Heart left ventricle (tissue), 16 donors: ENCODE data around the gene RNF40. TPM values are rescaled to one million over a fixed set of nuclear protein-coding genes. Genes with fewer than 3 reads are reported as not detected.

Source experiments
- ATAC-seq, 4 donors: fragments of 200-7000 bp; cut with Tn5 transposase; one replicate each; pipeline ENCODE4 v1.9.1; 2020 to 2022; ENCODE audit warnings: moderate library complexity in 4 of 4, mild to moderate bottlenecking in 3 of 4, moderate number of reproducible peaks in 1 of 4
- DNase-seq, 5 donors: peaks; one replicate each; pipeline ENCODE4 v3.0.0-alpha.2; 2020
- H3K27ac ChIP-seq, 12 donors: fragments of 200-600 bp; sonication (generic) in 4 of 12; one replicate each; pipeline versions ENCODE4 v1.5.0 to v1.8.0; 2016 to 2022; ENCODE audit warnings: mild to moderate bottlenecking in 2 of 12
- H3K27me3 ChIP-seq, 9 donors: fragments of 200-600 bp; sonication (generic) in 2 of 9; one replicate each; pipeline versions ENCODE4 v1.5.1 to v1.8.0; 2016 to 2022; ENCODE audit warnings: mild to moderate bottlenecking in 3 of 9
- H3K36me3 ChIP-seq, 9 donors: fragments of 200-600 bp; sonication (generic) in 2 of 9; one replicate each; pipeline versions ENCODE4 v1.5.0 to v1.8.0; 2018 to 2022; ENCODE audit warnings: mild to moderate bottlenecking in 2 of 9
- H3K4me1 ChIP-seq, 12 donors: fragments of 200-600 bp; sonication (generic) in 4 of 12; one replicate each; pipeline versions ENCODE4 v1.5.0 to v1.8.0; 2016 to 2022; ENCODE audit warnings: mild to moderate bottlenecking in 3 of 12
- H3K4me3 ChIP-seq, 12 donors: fragments of 200-600 bp; sonication (generic) in 4 of 12; one replicate each; pipeline versions ENCODE4 v1.5.0 to v1.8.0; 2017 to 2022; ENCODE audit warnings: mild to moderate bottlenecking in 9 of 12, moderate library complexity in 4 of 12
- H3K9me3 ChIP-seq, 12 donors: fragments of 200-600 bp; sonication (generic) in 4 of 12; one replicate each; pipeline versions ENCODE4 v1.5.0 to v1.8.0; 2016 to 2022; ENCODE audit warnings: mild to moderate bottlenecking in 1 of 12
- POLR2A ChIP-seq, 2 donors: fragments of 450-650 bp; IDR thresholded peaks; one replicate each; pipeline ENCODE4 v1.6.1; 2017; ENCODE audit warnings: antibody characterized with exemption in 2 of 2, mild to moderate bottlenecking in 2 of 2, moderate library complexity in 2 of 2
- WGBS, 4 donors: extraction: QIAGEN DNeasy Blood & Tissue Kit in 2 of 4; methylation state at CpG; one replicate each; pipeline versions ENCODE4 v1.1.5 to v1.1.7; 2013 to 2018; 5-methylcytosine and 5-hydroxymethylcytosine counted together
- intact Hi-C, 10 donors: fragments of 100-400 bp; cut with DNase I; formaldehyde crosslinking; loops; one replicate each; pipeline versions ENCODE4 v1.11.1 to v1.14.2; 2022
- polyA plus RNA-seq, 2 donors: library from polyadenylated mRNA; stranded (reverse); fragments of 200-250 nt; gene quantifications; one replicate each; pipeline ENCODE4 v1.2.3, GENCODE V29; 2013
- total RNA-seq, 9 donors: library from RNA; depleted of rRNA in 2 of 9; stranded (reverse); fragments of >200 nt in 2 of 9; fragmentation: NEBNext Ultra II Directional in 3 of 9; extraction: Animal tissue kit (Norgen Biotek cat#: 25700) in 3 of 9; gene quantifications; one replicate each; pipeline versions ENCODE4 v1.1.0 to v1.2.4, GENCODE V29; 2016 to 2023
- TF ChIP-seq, protein P1 (sequence below), 12 donors: fragments of 200-600 bp; sonication (generic) in 4 of 12; IDR thresholded peaks; one replicate each; pipeline versions ENCODE4 v1.5.0 to v1.8.0; 2018 to 2022; ENCODE audit warnings: antibody characterized with exemption in 12 of 12, mild to moderate bottlenecking in 5 of 12
- donor health status: ischemic (EF 13 %, LVEDD 7.1; RV severe dilation, severe dysfunction).
- donor health status: healthy with polysubstance abuse.
- donor health status: DM: no; HTN: yes; CAD: no.
- donor health status: DM: no; HTN: no; CAD: no.
- donor health status: ischemic (EF 25% LVEDD 6.9; RV normal size, moderate dysfunction).
- donor health status: ischemic (EF 25% LVEDD 5.7; RV mildly dilated, moderate dysfunction).
- donor health status: healthy.
- donor health status: DM: yes; HTN: yes; CAD: no.
- donor health status: ischemic (EF 35%, LVEDD 5.7; RV mildly dilated, moderate dysfunction).
- donor health status: nonischemic (EF 11% LVEDD 7.7; RV severe dilation, severe dysfunction).
- donor health status: DM: yes; HTN: yes; CAD: no.
- donor health status: PGD.
- donor health status: ischemic (EF 29% LVEDD 5.4; RV normal size, mild dysfunction).
- donor health status: nonischemic (EF 23%, LVEDD 6.1; RV moderate dilation, normal function).

RNF40 gene
- total and polyA plus RNA-seq, 11 donors = 29.3 to 66.9 (median 50.3) TPM

DNA sequence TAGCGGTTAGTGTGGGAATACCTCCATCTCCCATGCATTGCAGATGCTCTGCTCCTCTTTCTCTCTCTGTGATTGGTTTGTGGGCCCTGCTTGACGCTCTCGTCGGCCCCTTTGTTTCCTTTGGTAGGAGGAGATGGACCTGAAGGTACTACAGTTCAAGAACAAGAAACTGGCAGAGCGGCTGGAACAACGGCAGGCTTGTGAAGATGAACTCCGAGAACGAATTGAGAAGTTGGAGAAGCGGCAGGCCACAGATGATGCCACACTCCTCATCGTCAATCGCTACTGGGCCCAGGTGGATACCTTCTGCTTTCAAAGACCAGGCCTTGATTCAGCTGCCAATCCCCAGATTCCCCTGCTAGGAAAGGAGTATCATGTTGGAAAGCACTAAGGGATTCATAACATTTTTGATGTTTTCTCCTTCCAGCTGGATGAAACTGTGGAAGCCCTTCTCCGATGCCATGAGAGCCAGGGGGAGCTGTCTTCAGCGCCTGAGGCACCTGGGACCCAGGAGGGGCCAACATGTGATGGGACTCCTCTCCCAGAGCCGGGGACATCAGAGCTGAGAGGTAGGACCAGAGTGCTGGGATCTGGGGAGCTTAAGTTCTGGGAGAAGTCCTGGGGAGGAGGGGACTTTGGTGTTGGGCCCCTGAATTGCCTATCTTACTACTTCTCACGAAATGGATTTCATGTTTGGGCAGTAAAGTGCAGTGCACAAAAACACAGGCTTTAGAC lies 1.0 kb downstream of the RNF40 start:
- H3K36me3 ChIP-seq = peaks cover 0 to 59% (median 53%) of the 10 kb centered on the region in 9 donors
- intact Hi-C loops = loop anchor here in 3 of 10 donors (2.0 to 5.0 kb wide), 4 partner anchors 14 to 66 kb away; partner anchors contain the start of genes PHKG2 (in 1 of the 3) and SRCAP (in 1 of the 3)
- H3K9me3 ChIP-seq = no peaks in the 10 kb centered on the region
- TF ChIP-seq, protein P1, sequence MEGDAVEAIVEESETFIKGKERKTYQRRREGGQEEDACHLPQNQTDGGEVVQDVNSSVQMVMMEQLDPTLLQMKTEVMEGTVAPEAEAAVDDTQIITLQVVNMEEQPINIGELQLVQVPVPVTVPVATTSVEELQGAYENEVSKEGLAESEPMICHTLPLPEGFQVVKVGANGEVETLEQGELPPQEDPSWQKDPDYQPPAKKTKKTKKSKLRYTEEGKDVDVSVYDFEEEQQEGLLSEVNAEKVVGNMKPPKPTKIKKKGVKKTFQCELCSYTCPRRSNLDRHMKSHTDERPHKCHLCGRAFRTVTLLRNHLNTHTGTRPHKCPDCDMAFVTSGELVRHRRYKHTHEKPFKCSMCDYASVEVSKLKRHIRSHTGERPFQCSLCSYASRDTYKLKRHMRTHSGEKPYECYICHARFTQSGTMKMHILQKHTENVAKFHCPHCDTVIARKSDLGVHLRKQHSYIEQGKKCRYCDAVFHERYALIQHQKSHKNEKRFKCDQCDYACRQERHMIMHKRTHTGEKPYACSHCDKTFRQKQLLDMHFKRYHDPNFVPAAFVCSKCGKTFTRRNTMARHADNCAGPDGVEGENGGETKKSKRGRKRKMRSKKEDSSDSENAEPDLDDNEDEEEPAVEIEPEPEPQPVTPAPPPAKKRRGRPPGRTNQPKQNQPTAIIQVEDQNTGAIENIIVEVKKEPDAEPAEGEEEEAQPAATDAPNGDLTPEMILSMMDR (IDR thresholded peaks at IDR 0.05) = no peak
- TF ChIP-seq POLR2A (IDR thresholded peaks at IDR 0.05) = no peak
- WGBS, 4 donors = 55 to 67% (median 65%) methylated on average over 15 of the region's 15 CpGs
- DNase-seq (no peak), ATAC-seq (no peak)
- H3K4me1 ChIP-seq = peaks cover 0 to 57% (median 36%) of the 10 kb centered on the region in 12 donors
- peak overlapping the region in 10 of 12 donors; percentile 86 to 97 (median 90) for H3K27ac ChIP-seq
- H3K4me3 ChIP-seq = peak overlapping the region; percentile 70 to 99 (median 92)
- no peaks in the 10 kb centered on the region for H3K27me3 ChIP-seq

DNA sequence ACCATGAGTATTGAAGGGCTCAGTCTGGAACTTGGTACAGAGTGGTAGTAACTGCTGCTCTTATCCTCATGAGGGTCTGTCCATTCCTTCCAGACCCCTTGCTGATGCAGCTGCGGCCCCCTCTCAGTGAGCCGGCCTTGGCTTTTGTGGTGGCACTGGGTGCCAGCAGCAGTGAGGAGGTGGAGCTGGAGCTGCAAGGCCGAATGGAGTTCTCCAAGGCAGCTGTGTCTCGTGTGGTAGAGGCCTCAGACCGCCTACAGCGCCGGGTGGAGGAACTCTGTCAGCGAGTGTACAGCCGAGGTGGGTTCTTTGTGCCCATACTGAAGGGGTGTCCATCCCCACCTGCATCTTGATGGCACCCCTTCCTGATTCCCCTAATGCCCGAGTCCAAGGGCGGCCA lies 2.0 kb downstream of the RNF40 start:
- Histone ChIP-seq H3K9me3 (no peaks in the 10 kb centered on the region), H3K36me3 (peaks cover 0 to 65% (median 60%) of the 10 kb centered on the region in 9 donors), H3K27ac (no peak overlapping the region), H3K27me3 (no peaks in the 10 kb centered on the region), H3K4me1 (peaks cover 0 to 55% (median 36%) of the 10 kb centered on the region in 12 donors), H3K4me3 (no peak overlapping the region)
- intact Hi-C loops = loop anchor here in 2 of 10 donors (5.0 kb wide), 2 partner anchors 33 to 67 kb away; partner anchors contain the start of gene SRCAP (in 1 of the 2)
- WGBS, 4 donors = 92 to 96% (median 93%) methylated on average over 5 to 11 of the region's 11 CpGs
- ATAC-seq = no peak
- DNase-seq = no peak
- TF ChIP-seq, protein P1 (IDR thresholded peaks at IDR 0.05) = no peak
- no peak for TF ChIP-seq POLR2A (IDR thresholded peaks at IDR 0.05)

DNA sequence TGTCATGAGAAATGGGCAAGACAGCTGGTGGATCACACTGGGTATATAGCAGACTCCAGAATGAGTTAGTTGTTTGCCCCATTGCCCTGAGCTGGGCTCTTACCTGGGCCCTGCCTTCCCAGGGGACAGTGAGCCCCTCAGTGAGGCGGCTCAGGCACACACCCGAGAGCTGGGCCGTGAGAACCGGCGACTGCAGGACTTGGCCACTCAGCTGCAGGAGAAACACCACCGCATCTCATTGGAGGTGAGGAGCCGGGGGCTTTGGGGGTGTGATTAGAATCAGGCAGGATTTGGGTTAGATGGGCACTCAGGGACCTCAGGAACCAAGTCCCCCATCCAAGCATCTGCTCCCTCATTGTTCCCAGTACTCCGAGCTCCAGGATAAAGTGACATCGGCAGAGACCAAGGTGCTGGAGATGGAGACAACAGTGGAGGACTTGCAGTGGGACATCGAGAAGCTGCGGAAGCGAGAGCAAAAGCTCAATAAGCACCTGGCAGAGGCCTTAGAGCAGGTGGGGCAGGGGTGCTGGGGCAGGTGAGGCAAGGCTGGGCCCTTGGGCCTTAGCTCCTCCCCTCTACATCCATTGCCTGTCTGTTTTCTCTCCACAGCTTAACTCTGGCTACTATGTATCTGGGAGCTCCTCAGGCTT lies 2.8 kb downstream of the RNF40 start:
- H3K9me3 ChIP-seq = no peaks in the 10 kb centered on the region
- intact Hi-C loops = loop anchor here in 2 of 10 donors (5.0 kb wide), 2 partner anchors 32 to 68 kb away; partner anchors contain the start of gene SRCAP (in 1 of the 2)
- H3K4me1 ChIP-seq = peaks cover 0 to 55% (median 36%) of the 10 kb centered on the region in 12 donors
- H3K27ac ChIP-seq = no peak overlapping the region
- DNase-seq (peak in 1 of 5 donors; percentile 4), ATAC-seq (no peak)
- H3K27me3 ChIP-seq = no peaks in the 10 kb centered on the region
- TF ChIP-seq, protein P1 (IDR thresholded peaks at IDR 0.05) = no peak
- no peak for TF ChIP-seq POLR2A (IDR thresholded peaks at IDR 0.05)
- H3K36me3 ChIP-seq = peaks cover 3 to 73% (median 68%) of the 10 kb centered on the region in 9 donors
- no peak overlapping the region for H3K4me3 ChIP-seq
- 91 to 97% (median 93%) methylated on average over 11 to 12 of the region's 12 CpGs for WGBS, 4 donors
